Measurements from ENCODE around the gene CTTN.

DNA sequence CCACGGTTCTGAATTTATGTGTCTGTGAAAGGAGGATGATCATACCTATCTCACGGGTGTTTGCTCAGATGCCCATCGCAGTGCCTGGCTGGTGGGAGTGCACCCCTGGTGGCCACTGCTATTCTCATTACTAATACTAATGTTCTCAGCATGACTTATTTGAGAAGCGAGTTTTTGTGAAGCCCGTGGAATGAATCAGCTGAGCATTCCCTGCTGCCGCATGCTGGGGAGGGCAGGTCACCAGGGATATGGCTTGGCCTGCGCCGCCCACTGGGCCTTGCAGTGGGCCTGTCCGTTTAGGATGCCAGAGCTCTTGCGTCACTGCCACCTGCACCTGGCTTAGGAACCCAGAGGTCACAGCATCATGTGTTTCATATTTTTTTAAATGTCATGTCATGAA is 16.9 kb downstream of the CTTN start:
- TF ChIP-seq POLR2AphosphoS5 (IDR thresholded peaks at IDR 0.05; ENCODE audit: low read depth) (no peak), CTCF (IDR thresholded peaks at IDR 0.05; ENCODE audit: insufficient read depth, low read length) (no peak), GABPA (IDR thresholded peaks at IDR 0.05; ENCODE audit: low read depth) (no peak), SPI1 (IDR thresholded peaks at IDR 0.05; ENCODE audit: borderline replicate concordance, low read depth) (no peak)
- TF ChIP-seq, protein P1, sequence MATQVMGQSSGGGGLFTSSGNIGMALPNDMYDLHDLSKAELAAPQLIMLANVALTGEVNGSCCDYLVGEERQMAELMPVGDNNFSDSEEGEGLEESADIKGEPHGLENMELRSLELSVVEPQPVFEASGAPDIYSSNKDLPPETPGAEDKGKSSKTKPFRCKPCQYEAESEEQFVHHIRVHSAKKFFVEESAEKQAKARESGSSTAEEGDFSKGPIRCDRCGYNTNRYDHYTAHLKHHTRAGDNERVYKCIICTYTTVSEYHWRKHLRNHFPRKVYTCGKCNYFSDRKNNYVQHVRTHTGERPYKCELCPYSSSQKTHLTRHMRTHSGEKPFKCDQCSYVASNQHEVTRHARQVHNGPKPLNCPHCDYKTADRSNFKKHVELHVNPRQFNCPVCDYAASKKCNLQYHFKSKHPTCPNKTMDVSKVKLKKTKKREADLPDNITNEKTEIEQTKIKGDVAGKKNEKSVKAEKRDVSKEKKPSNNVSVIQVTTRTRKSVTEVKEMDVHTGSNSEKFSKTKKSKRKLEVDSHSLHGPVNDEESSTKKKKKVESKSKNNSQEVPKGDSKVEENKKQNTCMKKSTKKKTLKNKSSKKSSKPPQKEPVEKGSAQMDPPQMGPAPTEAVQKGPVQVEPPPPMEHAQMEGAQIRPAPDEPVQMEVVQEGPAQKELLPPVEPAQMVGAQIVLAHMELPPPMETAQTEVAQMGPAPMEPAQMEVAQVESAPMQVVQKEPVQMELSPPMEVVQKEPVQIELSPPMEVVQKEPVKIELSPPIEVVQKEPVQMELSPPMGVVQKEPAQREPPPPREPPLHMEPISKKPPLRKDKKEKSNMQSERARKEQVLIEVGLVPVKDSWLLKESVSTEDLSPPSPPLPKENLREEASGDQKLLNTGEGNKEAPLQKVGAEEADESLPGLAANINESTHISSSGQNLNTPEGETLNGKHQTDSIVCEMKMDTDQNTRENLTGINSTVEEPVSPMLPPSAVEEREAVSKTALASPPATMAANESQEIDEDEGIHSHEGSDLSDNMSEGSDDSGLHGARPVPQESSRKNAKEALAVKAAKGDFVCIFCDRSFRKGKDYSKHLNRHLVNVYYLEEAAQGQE (IDR thresholded peaks at IDR 0.05; ENCODE audit: insufficient replicate concordance, low read depth): no peak

Measured in HL-60 (cell line).